Left lung (tissue), 10 donors: ENCODE data around the gene JPH2. TPM values are rescaled to one million over a fixed set of nuclear protein-coding genes. Genes with fewer than 3 reads are reported as not detected.

Experiments
- ATAC-seq: fragments of 200-7000 bp; cut with Tn5 transposase; one replicate; pipeline ENCODE4 v1.9.1; 2020; ENCODE audit warnings: moderate library complexity
- DNase-seq, 4 donors: peaks; one replicate each; pipeline ENCODE4 v3.0.0-alpha.2; 2013 to 2020
- H3K27ac ChIP-seq, 2 donors: fragments of 200-600 bp; sonication (generic) in 1 of 2; one replicate each; pipeline versions ENCODE4 v1.5.0 to v1.8.0; 2020 to 2021
- H3K27me3 ChIP-seq, 2 donors: fragments of 200-600 bp; sonication (generic) in 1 of 2; one replicate each; pipeline versions ENCODE4 v1.5.0 to v1.8.0; 2020 to 2021
- H3K36me3 ChIP-seq, 2 donors: fragments of 200-600 bp; sonication (generic) in 1 of 2; one replicate each; pipeline versions ENCODE4 v1.5.0 to v1.8.0; 2020 to 2021
- H3K4me1 ChIP-seq, 2 donors: fragments of 200-600 bp; one replicate each; pipeline ENCODE4 v1.8.0; 2021
- H3K4me3 ChIP-seq, 2 donors: fragments of 200-600 bp; sonication (generic) in 1 of 2; one replicate each; pipeline versions ENCODE4 v1.5.0 to v1.8.0; 2020 to 2021; ENCODE audit warnings: mild to moderate bottlenecking in 1 of 2
- H3K9me3 ChIP-seq, 2 donors: fragments of 200-600 bp; sonication (generic) in 1 of 2; one replicate each; pipeline versions ENCODE4 v1.5.0 to v1.8.0; 2020 to 2021
- CTCF ChIP-seq, 2 donors: fragments of 200-600 bp; sonication (generic) in 1 of 2; IDR thresholded peaks; one replicate each; pipeline versions ENCODE4 v1.5.0 to v1.8.0; 2021; ENCODE audit warnings: antibody characterized with exemption in 2 of 2
- intact Hi-C, 2 donors: fragments of 100-400 bp; cut with DNase I; formaldehyde crosslinking; loops; one replicate each; pipeline versions ENCODE4 v1.11.2 to v1.14.2; 2022
- polyA plus RNA-seq, 6 donors: library from polyadenylated mRNA; unstranded; fragments of 120-200 nt; gene quantifications; one replicate each; pipeline ENCODE4 v1.2.1, GENCODE V29; 2013; ENCODE audit not compliant: insufficient read length in 6 of 6
- total RNA-seq, 2 donors: library from RNA; stranded (reverse); fragmentation: NEBNext Ultra II Directional; extraction: Animal tissue kit (Norgen Biotek cat#: 25700); gene quantifications; one replicate each; pipeline ENCODE4 v1.2.1, GENCODE V29; 2021
- donor health status: DM: no; HTN: yes; CAD: no.
- donor health status: DM: no; HTN: no; CAD: no.

JPH2 gene
- total and polyA plus RNA-seq, 8 donors = 0.83 to 7.4 (median 1.4) TPM

DNA sequence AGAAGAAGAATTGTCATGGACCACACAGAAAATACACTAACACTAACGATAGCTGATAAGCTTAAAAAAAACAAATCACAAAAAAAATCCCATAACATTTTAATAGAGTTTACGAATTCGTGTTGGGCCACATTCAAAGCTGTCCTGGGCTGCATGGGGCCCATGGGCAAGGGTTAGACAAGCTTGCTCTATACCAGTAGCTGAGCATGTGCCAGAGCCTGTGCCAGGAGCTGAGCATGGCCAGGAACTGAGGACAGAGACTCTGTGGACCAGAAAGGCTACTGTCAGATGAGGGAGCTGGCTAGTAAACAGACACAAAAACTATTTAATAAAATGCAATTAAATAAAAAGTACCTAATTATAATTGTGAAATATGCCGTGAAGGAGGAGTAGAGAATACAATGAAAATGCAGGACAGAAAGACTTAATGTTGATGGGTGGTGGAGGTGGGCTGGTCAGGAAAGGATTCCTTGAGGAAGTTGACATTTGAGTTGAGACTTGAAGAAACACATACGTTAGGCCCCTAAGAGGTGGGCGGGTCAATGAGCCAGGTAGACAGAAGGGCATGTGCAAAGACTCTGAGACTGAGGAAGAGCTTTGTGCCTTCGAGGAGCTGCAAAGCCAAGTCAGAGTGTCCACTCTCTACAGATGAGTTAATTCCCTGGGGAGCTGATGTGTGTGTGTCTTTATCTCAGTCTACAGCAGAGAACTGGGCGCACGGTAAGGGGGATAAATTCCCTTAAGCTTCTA, 66.1 kb downstream of the JPH2 start:
- no peaks in the 10 kb centered on the region for H3K9me3 ChIP-seq
- H3K36me3 ChIP-seq = no peaks in the 10 kb centered on the region
- H3K27me3 ChIP-seq = peaks cover 1 to 57% of the 10 kb centered on the region in 2 donors
- ATAC-seq = no peak
- intact Hi-C loops = no loop called here
- H3K4me1 ChIP-seq = no peaks in the 10 kb centered on the region
- H3K27ac ChIP-seq = no peak overlapping the region
- TF ChIP-seq CTCF (IDR thresholded peaks at IDR 0.05) = no peak
- no peak for DNase-seq
- no peak overlapping the region for H3K4me3 ChIP-seq

- intact Hi-C loops = no loop called here
- ATAC-seq (no peak), DNase-seq (no peak)
- Histone ChIP-seq H3K4me1 (no peaks in the 10 kb centered on the region), H3K27ac (no peak overlapping the region), H3K27me3 (peaks cover 10 to 53% of the 10 kb centered on the region in 2 donors), H3K9me3 (no peaks in the 10 kb centered on the region), H3K4me3 (no peak overlapping the region), H3K36me3 (no peaks in the 10 kb centered on the region)
- no peak for TF ChIP-seq CTCF (IDR thresholded peaks at IDR 0.05)
Observed at GRCh38 chr20:44118185-44119033, 68.6 kb downstream of the JPH2 start.

DNA sequence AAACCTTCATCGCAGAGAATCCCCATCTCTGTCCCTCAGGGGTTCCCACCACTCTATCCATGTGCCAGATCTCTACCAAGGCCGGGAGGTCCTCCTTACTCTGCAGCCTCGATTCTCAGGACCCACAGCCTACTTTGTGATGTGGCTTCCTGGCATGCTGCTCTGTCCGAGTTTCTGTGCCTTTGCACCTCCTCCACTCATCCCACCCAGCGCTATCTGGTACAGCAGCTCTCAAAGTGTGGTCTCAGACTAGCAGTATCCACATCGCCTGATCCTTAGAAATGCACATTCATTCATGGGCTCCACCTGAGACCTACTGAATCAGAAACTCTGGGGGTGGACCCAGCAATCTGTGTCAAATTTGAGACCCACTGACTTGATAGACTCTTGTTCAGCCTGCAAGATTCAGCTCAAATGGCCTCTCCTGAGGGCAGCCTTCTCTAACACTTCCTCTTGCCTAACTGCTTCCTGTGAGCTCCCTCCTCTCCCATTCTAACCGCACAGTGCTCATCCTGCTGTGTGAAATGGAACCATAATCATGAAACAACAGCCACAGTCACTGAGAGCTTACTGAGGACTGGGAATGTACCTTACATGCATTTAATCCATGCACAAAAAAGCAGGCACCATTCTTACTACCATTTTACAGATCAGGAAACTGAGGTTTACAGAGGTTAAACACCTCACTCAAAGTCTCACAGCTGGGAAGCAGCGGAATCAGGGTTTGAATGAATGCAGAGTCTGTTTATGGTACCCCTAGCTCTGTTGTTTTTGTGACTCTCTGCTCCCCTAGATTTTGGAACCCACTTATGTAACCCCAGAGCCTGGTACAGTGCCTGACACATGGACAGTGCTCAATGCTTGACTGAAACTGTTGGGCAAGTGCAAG, 69.4 kb downstream of the JPH2 start:
- Histone ChIP-seq H3K27me3 (peaks cover 10 to 44% of the 10 kb centered on the region in 2 donors), H3K36me3 (no peaks in the 10 kb centered on the region), H3K27ac (no peak overlapping the region), H3K9me3 (no peaks in the 10 kb centered on the region), H3K4me3 (no peak overlapping the region), H3K4me1 (no peaks in the 10 kb centered on the region)
- ATAC-seq (no peak), DNase-seq (no peak)
- intact Hi-C loops = loop anchor here in 1 of 2 donors (2.0 kb wide), 1 partner anchor 71 kb away; no protein-coding TSS in a partner anchor
- TF ChIP-seq CTCF (IDR thresholded peaks at IDR 0.05) = no peak

GRCh38 chr20:44115762-44116644, 71.0 kb downstream of the JPH2 start:
- Histone ChIP-seq H3K27ac (no peak overlapping the region), H3K27me3 (peaks cover 10 to 46% of the 10 kb centered on the region in 2 donors), H3K4me3 (no peak overlapping the region), H3K36me3 (no peaks in the 10 kb centered on the region), H3K4me1 (no peaks in the 10 kb centered on the region), H3K9me3 (no peaks in the 10 kb centered on the region)
- no peak for TF ChIP-seq CTCF (IDR thresholded peaks at IDR 0.05)
- intact Hi-C loops = loop anchor here in 1 of 2 donors (2.0 kb wide), 1 partner anchor 73 kb away; no protein-coding TSS in a partner anchor
- ATAC-seq (no peak), DNase-seq (peak in 1 of 4 donors; percentile 74)
